IPS-18c (cell line): ENCODE results near the gene SOX6.

Experiments used
- H3K4me3 ChIP-seq: 2 replicates; pipeline ENCODE4 v1.7.0; 2013; ENCODE audit warnings: low read depth, mild to moderate bottlenecking, low read length, moderate library complexity; ENCODE audit not compliant: insufficient read depth
- H3K9me3 ChIP-seq: one replicate; pipeline ENCODE4 v1.6.1; 2013; ENCODE audit warnings: mild to moderate bottlenecking, low read length, moderate library complexity; ENCODE audit not compliant: control insufficient read depth, insufficient read depth

SOX6 gene

DNA sequence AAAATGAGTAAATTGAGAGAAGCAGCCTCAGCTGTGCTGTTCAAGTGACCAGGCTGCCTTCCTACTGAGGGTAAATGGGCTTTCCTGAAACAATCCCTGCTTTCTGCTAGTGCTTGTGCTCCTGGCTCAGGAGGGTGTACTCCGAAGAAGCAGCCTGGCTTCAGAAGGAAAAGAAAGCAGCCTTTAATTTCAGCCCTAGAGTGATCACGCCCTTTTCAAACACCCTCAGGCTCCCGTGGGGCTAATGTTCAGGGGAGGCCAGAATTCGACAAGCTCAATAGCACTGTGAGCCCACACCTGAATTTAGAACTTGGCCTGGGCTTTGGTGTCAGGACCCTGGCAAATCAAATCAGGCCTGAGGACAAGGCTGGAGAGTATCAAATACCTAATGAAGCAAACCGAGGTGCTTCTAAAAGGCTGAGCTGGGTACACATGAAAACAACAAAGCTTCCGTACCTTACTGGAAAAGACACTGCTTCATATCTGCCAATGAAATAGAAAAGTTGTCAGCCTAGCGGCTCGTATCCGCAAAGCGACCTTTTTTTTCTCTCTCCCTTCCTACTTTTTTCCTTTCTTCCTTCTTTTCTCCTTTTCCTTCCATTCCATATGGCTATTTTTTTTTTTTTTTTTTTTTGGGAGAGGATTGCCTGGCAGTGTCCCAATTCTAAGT, 387.8 kb downstream of the SOX6 start:
- H3K9me3 ChIP-seq: no peaks in the 10 kb centered on the region
- H3K4me3 ChIP-seq: no peak overlapping the region

DNA sequence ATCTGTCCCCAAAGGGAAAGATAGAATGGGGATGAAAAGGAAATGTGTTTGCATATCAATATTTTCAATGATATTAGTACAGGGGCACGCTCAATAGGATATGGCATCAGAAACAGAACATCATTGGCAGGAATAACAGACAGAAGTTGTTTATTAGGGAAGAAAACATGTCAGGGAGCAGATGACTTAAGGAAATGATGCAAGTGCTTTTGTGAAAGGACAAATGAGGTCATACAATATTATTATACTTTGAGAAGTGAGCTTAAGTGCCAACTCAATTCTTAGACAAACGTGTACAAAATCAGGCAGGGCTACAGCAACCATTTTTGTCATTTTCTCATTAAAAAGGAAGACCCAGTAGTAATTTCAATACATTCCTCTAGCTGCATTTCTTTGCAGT, 388.4 kb downstream of the SOX6 start:
- Histone ChIP-seq H3K4me3 (no peak overlapping the region), H3K9me3 (no peaks in the 10 kb centered on the region)

DNA sequence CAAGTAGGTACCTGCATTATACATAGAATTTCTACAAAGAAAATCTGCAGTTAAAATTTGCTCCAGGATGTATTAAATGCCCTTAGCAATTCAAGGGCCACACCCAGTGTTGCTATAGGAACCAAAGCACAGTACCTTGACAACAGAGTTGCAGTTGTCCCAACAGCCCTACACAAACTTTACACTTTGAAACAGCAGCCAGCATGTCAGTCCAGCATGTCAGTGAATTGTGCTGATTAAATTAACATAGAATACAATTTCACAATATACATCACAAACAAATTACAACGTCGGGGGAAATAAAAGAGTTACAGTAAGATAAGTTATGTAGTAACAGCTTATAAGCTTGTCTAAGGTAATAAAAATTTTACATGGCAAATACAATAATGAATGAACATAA, 389.2 kb downstream of the SOX6 start:
- Histone ChIP-seq H3K9me3 (no peaks in the 10 kb centered on the region), H3K4me3 (no peak overlapping the region)

DNA sequence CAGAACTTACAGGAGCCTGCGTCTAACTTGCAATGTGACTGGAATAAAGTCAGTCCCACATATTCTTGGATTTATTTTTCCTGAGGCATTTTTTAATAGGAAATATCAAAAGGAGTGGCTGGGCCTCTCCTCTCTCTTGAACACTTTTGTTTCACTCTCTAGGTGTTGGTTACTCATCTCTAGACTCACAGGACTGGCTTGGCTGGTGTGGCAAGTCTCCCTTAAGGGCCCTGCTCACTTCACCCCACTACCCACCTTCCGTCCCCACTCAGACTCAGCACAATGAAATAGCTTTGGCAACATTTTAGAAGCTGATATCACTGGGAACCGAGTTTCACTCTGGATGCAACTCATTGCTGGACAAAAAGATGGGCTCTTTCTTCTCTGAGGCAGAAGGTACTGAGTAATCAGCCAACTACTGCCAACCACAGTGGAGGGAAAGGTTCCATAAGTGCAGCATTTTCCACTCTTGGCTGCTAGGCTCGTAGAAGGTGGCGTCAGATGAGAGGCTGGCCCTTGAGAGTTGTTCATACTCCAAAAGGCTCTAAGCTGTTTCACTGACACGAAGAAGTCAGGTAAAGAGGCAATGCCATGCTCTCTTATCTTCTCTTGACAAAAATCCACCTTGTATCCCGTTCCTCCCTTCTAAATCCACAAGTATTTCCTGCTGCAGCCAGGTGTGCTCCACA, 390.6 kb downstream of the SOX6 start:
- no peaks in the 10 kb centered on the region for H3K9me3 ChIP-seq
- H3K4me3 ChIP-seq: no peak overlapping the region

DNA sequence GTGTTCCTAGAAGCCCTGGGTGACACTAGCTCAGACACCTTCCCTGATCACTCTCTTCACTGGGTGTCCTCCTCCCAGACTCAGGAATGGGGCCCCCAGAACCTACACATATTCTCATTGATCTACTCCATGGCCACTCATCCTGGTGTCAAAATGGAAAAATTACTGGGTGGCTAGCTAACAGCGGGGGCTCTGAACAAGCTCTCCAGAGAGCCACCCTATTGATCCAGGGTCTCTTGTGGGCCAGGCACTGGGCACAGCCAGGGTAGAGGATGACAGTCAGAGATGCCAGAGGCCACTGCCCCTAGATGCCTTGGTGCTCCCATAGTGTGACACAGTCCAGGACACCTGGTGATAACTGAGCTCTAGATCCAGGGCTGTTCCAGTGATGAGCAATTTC, 393.1 kb downstream of the SOX6 start:
- H3K4me3 ChIP-seq: no peak overlapping the region
- H3K9me3 ChIP-seq: no peaks in the 10 kb centered on the region

DNA sequence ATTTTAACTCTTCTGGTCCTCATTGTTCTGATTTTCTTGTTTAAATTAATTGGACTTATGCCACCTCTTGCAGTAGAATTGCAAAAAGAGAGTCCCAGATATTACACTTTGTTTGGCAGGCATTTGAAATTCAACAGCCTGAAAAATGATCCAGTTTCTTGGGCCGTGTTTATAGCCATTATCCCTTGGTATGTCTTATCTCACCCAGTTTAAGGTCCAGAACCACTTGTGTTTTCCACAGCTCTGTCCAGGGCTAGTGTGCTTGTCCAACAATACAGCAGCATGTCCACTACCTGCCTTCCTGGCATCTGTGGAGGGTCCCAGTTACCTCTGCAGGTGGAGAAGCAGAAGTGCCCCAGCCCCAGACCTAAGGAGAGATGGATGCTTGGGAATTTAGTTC, 397.4 kb downstream of the SOX6 start:
- Histone ChIP-seq H3K4me3 (no peak overlapping the region), H3K9me3 (no peaks in the 10 kb centered on the region)

DNA sequence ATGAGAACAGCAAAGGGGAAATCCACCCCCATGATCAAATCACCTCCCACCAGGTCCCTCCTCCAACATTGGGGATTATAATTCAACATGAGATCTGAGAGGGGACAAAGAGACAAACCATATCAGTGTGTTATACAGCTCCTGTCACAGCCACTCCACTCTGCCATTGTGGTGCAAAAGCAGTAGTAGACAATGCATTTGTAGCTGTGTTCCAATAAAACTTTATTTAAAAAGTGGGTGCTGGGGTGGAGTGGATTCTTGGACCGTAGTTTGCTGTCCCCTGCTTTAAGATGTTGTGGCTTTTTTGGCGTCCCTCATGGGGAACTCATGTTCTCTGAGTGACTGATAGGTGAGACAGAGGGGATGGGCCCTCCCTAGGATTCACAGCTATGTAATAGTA, 399.1 kb downstream of the SOX6 start:
- H3K9me3 ChIP-seq: peaks cover 2% of the 10 kb centered on the region
- no peak overlapping the region for H3K4me3 ChIP-seq

DNA sequence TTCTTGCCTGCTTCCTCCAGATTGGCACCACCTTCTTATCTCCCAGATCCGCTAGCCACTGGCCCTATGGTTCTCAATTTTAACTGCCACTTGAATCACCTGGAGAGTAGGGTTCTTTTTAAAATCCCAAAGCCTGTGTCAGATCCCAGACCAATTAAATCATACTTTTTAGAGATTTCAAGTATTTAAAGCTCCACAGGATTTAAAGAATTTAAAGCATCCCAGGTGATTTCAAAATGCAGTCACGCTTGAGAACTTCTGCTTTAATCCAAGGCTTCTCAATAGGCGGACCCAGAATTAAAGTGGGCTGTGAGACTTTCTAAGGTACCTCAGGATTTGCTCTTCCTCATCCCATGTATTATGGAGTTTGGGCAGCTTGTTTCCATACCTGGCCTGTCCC, 400.0 kb downstream of the SOX6 start:
- no peak overlapping the region for H3K4me3 ChIP-seq
- peaks cover 2% of the 10 kb centered on the region for H3K9me3 ChIP-seq

DNA sequence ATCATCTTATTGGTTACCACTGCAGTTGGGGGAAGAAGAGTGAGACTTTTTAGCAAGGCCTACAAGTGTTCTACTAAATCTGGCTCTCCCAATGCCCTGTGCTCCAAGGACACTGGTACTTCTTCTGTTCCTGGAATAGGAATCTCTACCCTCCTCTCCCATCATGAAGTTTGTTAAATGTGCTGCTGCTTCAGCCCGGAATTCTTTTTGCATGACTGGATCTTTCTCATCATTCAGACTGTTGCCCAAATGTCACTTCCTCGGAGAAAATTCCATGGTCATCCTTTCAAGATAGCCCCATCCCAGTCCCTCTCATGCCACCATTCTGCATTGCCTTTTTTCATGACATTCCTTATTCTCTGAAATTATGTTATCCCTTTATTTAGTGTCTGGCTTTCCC, 400.8 kb downstream of the SOX6 start:
- Histone ChIP-seq H3K4me3 (no peak overlapping the region), H3K9me3 (peaks cover 2% of the 10 kb centered on the region)

DNA sequence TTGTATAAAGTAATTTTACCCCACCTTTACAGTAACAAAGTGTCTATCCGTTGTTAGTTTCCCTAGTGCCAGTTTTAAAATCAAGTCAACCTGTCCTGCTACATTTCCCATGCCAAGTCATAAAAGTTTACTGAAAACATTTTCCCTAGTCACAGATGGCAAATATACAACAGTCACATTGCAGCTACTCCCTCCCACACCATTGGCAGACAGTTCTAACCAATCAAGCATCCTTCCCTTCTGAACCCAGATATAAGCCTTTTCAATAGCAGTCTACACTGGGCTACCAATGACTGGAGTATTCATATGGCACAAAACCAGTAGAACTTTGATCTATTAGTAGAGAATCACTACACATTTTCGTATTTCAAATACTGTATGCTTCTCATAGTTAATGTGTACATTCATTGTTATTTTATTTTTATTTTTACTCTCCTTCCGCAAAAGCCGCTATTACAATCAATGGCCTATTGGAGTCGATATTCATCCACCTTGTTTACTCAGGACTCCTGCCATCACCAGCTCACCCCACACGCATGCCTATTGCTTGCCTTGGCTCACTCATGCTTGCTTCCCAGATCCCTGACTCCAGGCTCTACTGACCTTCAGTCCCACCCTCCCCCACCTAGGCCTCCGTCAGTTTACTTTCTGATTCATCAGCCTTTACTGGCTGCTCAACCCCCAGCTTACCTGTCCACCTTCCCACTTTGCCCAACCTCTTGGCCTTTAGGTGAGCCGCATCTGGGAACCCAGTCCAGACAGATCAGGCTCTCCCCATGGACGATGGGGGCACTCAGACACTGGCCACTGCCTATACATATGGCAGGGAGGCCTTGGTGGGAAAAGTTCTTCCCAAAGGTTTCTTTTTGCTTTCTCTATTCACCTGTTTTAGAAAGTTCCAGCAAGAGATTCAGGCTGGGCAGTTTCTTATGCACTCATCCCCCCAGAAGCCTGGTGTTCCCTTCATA, 408.4 kb downstream of the SOX6 start:
- peaks cover 2% of the 10 kb centered on the region for H3K9me3 ChIP-seq
- no peak overlapping the region for H3K4me3 ChIP-seq

DNA sequence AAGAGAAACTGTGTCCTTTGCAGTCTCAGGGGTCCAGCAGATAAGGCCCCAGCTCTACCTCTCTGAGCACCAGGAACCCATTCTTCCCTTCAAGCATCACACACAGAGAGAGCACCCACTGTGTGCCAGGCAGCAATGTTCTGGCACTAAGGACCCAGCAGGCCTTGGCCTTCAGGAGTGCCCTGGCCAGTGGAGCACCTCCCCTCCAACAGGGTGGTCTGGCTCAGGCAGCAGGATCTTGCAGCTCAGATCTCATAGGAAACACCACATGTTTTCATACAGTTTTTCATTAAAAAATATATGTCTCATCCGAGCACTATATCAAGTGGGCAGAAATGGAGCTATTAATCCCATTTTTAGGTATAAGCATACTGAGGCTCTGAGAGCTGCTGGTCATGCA, 410.6 kb downstream of the SOX6 start:
- no peaks in the 10 kb centered on the region for H3K9me3 ChIP-seq
- no peak overlapping the region for H3K4me3 ChIP-seq

DNA sequence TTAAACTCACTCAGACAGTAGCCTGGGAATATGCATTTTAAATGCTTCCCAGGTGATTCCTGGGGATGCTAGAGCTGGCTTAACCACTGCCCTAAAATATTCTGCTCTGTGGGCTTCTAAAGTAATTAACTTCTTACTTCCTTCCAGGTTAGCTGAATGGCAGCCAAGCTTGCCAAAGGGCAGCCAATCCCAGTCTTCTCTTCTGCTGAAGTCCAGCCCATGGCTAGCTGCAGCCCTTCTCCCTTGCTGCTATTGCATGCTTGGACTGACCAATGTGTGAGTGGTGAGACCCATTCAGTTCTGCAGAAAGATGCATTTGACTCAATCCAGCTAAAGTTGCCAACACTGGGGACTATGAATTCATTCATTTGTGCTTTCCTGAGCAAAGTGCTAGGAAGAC, 411.9 kb downstream of the SOX6 start:
- Histone ChIP-seq H3K4me3 (no peak overlapping the region), H3K9me3 (no peaks in the 10 kb centered on the region)

DNA sequence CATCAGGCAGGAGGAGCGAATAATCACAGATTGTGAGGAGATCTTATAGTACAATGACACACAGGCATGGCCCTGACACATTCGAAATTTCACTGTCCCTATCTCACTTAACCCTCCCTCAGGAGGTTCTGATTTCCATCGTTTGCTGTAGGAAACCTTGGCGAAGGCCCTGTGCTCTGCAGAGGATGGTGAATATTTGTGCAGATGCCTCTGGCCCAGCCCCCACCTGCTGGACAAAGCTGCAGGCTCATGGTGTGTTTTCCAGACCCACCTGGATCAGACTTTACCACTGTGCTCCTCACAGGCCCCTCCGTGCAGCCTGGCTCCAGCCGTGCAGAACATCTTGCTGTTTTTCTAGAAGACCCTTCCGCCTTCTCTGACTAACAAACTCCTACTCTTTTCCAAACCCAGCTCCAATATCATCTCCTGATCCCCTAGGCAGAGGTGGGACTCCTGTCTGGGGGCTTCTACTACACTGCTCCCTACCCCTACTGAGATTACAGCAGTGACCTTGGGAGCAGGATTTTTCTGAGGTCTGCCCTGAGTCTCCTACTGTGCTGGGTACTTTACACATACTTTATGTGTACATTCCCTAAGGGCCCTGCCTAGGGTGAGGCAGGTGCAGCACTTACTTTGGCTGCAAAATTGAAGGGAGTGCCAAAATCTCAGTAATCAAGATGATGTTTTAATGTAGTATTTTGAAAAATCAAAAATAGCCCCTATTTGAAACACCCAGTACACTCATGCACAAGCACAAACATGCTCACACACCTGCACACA, 412.7 kb downstream of the SOX6 start:
- Histone ChIP-seq H3K4me3 (no peak overlapping the region), H3K9me3 (no peaks in the 10 kb centered on the region)

DNA sequence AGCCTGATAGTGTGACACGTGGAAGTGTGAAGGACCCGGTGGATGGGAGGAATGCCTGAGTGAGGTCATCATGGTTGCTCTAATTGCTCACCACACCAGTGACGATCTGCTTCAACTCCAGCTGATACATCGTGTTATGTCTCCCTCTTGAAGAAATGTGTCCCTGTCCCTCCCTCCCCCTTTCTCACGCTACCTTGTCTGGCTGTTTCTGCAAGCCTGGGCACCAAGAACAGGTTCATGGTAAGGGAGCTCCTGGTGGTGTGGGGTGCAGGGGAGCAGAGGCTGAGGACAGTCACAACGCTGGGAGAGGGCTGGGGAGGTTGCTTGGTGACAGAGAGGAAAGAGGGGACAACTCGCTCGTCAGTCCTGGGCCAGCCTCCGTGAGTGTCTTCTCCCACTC, 413.4 kb downstream of the SOX6 start:
- Histone ChIP-seq H3K4me3 (no peak overlapping the region), H3K9me3 (no peaks in the 10 kb centered on the region)

DNA sequence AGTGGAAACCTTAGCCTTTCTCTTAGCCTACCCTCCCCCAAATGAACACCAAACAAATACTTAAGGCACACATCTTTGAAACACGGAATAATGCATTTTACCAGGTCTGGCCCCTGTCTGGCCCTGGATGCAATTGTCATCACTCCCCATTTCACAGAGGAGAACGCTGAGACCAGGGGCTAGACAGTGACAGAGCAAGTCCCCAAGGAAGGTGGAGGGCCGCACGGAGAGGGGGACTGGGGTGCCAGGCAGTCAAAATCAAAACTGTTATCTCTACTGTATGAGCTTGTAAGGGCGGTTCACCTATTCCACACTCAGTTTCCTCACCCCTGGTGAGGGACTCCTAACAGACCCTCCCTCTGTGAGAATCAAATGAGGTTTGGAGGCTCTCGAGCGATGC, 414.2 kb downstream of the SOX6 start:
- no peaks in the 10 kb centered on the region for H3K9me3 ChIP-seq
- H3K4me3 ChIP-seq: no peak overlapping the region

DNA sequence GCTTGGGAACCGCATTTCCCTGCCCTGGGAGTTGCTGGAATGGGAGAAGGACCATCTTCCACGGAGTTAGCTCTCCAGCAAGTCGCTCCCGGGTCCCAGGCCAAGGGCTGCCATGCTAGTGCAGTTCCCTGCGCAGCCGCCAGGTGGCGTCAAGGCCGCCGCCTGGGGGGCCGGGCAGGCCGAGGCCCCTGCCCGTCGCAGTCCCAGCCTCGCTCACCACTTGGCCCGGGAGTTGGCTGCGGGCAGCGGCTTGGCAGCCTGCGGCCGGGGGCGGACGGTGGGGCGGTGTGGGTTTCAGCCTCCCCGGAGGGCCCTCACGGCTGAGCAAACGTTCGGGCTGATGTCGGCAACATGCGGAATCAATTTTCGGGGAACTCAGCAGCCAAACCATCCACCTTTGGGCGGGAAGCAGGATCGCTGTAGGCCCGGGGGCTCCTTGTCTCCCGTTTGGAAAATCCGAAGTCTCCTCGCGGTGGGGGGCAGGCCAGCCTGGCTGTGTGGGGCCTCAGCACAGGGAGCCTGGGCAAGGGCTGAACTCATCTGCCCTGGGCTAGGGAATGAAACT, 415.1 kb downstream of the SOX6 start:
- H3K4me3 ChIP-seq: no peak overlapping the region
- H3K9me3 ChIP-seq: no peaks in the 10 kb centered on the region
